A673 (cell line): ENCODE results near the gene SAMSN1. TPM values are rescaled to one million over a fixed set of nuclear protein-coding genes. Genes with fewer than 3 reads are reported as not detected.

Experiments
- BruUV-seq: library from RNA; stranded (reverse); fragments of 400-500 nt; replicated peaks from 2 replicates; lab custom pipeline; 2021; lab: Mats Ljungman, UMichigan
- CTCF ChIA-PET: fragments of 300-600 bp; sonication (Branson Sonifier 250); formaldehyde crosslinking; loops from one replicate; lab custom pipeline; 2022; ENCODE audit warnings: antibody characterized with exemption; lab: Charles Lee
- POLR2A ChIA-PET: fragments of 300-600 bp; sonication (Branson Sonifier 250); formaldehyde crosslinking; loops from one replicate; lab custom pipeline; 2022; ENCODE audit warnings: antibody characterized with exemption; ENCODE audit not compliant: low non-redundant PET; lab: Charles Lee
- DNase-seq: peaks from one replicate; pipeline ENCODE4 v3.0.0-alpha.2; 2015; ENCODE audit warnings: low spot score
- H3K27ac ChIP-seq: fragments of 200-600 bp; sonication (generic); 2 replicates; pipeline ENCODE4 v1.5.1; 2016; ENCODE audit warnings: mixed run types, low read depth, mild to moderate bottlenecking, mixed read lengths, antibody characterized with exemption, low read length; ENCODE audit not compliant: poor library complexity, severe bottlenecking
- H3K27me3 ChIP-seq: fragments of 200-600 bp; sonication (generic); replicated peaks from 2 replicates; pipeline ENCODE4 v1.6.1; 2017; ENCODE audit warnings: mixed run types, low read depth, mild to moderate bottlenecking, mixed read lengths, antibody characterized with exemption, low read length; ENCODE audit not compliant: insufficient read depth, poor library complexity
- H3K36me3 ChIP-seq: fragments of 200-600 bp; sonication (generic); 2 replicates; pipeline ENCODE4 v1.6.1; 2016; ENCODE audit warnings: mixed run types, mild to moderate bottlenecking, mixed read lengths, antibody characterized with exemption, low read length; ENCODE audit not compliant: insufficient read depth, poor library complexity, severe bottlenecking
- H3K4me1 ChIP-seq: fragments of 200-600 bp; sonication (generic); 2 replicates; pipeline ENCODE4 v1.6.1; 2017; ENCODE audit warnings: mixed run types, mild to moderate bottlenecking, mixed read lengths, antibody characterized with exemption, low read length; ENCODE audit not compliant: insufficient read depth, poor library complexity, severe bottlenecking
- H3K4me3 ChIP-seq: fragments of 200-600 bp; sonication (generic); 2 replicates; pipeline ENCODE4 v1.5.1; 2016; ENCODE audit warnings: low read depth, mixed run types, mild to moderate bottlenecking, mixed read lengths, low read length; ENCODE audit not compliant: poor library complexity, severe bottlenecking
- H3K9me3 ChIP-seq: fragments of 200-600 bp; sonication (generic); 2 replicates; pipeline ENCODE4 v1.6.1; 2016; ENCODE audit warnings: mixed run types, low read depth, mild to moderate bottlenecking, mixed read lengths, antibody characterized with exemption, low read length; ENCODE audit not compliant: poor library complexity, severe bottlenecking
- EZH2 ChIP-seq: fragments of 200-600 bp; sonication (generic); IDR thresholded peaks from 2 replicates; pipeline ENCODE4 v1.6.1; 2017; ENCODE audit warnings: borderline replicate concordance, low read depth, mild to moderate bottlenecking, mixed read lengths, antibody characterized with exemption, low read length; ENCODE audit not compliant: poor library complexity, severe bottlenecking
- intact Hi-C: fragments of 100-400 bp; cut with micrococcal nuclease; formaldehyde crosslinking; loops from one replicate; pipeline ENCODE4 v1.10.0; 2022; ENCODE audit not compliant: unreplicated experiment
- total RNA-seq: library from RNA; stranded (reverse); gene quantifications from 2 replicates; pipeline ENCODE4 v1.2.3, GENCODE V29; 2021
- TF ChIP-seq, protein P1 (sequence below): fragments of 300-800, 200-600 bp; sonication (generic); conservative IDR thresholded peaks from 2 replicates; pipeline ENCODE4 v1.5.1; 2017; ENCODE audit warnings: low read depth, mild to moderate bottlenecking, antibody characterized with exemption, low read length, moderate library complexity, mixed read lengths

SAMSN1 gene
- total RNA-seq, 1 experiment from 2014 or later = not detected

GRCh38 chr21:14591377-14591776 is 45.3 kb upstream of the SAMSN1 start:
- peaks cover 12% of the 10 kb centered on the region for H3K4me1 ChIP-seq
- POLR2A ChIA-PET = no interaction called here

DNA sequence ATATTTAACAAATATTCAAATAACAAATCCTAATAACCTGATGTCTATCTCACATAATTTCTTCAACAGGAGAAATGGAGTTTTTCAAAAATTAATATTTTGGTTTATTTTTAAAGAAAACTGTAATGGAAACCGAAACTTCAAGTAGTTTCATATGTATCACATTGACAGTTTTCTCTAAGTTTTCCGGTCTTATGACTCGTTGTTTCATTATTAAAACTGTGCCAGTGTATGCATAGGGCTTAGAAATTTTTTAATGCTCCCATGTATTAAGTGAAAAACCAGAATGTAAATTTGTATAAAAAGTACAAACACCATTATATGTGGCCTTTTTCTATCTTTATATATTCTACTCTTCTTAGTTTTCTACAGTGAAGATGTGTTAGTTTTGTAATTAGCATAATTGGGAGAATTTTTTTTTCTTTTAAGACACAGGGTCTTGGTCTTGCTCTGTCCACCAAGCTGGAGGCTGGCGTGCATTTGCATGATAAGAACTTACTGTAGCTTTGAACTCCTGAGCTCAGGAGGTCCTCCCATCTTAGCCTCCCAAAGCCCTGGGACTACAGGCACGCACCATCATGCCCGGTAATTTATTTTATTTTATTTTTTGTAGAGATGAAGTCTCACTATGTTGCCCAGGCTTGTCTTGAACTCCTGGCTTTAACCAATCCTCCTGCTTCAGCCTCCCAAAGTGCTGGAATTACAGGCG is 43.9 kb upstream of the SAMSN1 start:
- BruUV-seq = no TSS peak
- H3K27me3 ChIP-seq = no peaks in the 10 kb centered on the region
- H3K4me3 ChIP-seq = no peak overlapping the region
- no peak for DNase-seq
- H3K4me1 ChIP-seq = peaks cover under 1% of the 10 kb centered on the region
- intact Hi-C loops = no loop called here
- TF ChIP-seq, protein P1, sequence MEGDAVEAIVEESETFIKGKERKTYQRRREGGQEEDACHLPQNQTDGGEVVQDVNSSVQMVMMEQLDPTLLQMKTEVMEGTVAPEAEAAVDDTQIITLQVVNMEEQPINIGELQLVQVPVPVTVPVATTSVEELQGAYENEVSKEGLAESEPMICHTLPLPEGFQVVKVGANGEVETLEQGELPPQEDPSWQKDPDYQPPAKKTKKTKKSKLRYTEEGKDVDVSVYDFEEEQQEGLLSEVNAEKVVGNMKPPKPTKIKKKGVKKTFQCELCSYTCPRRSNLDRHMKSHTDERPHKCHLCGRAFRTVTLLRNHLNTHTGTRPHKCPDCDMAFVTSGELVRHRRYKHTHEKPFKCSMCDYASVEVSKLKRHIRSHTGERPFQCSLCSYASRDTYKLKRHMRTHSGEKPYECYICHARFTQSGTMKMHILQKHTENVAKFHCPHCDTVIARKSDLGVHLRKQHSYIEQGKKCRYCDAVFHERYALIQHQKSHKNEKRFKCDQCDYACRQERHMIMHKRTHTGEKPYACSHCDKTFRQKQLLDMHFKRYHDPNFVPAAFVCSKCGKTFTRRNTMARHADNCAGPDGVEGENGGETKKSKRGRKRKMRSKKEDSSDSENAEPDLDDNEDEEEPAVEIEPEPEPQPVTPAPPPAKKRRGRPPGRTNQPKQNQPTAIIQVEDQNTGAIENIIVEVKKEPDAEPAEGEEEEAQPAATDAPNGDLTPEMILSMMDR = no peak
- TF ChIP-seq EZH2 = no peak
- ChIA-PET POLR2A (no interaction called here), CTCF (no interaction called here)
- H3K9me3 ChIP-seq = no peaks in the 10 kb centered on the region
- no peak overlapping the region for H3K27ac ChIP-seq
- no peaks in the 10 kb centered on the region for H3K36me3 ChIP-seq

More at GRCh38 chr21:14591377-14591776, 45.3 kb upstream of the SAMSN1 start:
- no peaks in the 10 kb centered on the region for H3K36me3 ChIP-seq
- H3K27ac ChIP-seq = no peak overlapping the region
- TF ChIP-seq EZH2 = no peak
- TF ChIP-seq, protein P1 = no peak
- no peak for DNase-seq
- no TSS peak for BruUV-seq
- no peak overlapping the region for H3K4me3 ChIP-seq
- intact Hi-C loops = no loop called here
- H3K9me3 ChIP-seq = no peaks in the 10 kb centered on the region
- H3K27me3 ChIP-seq = no peaks in the 10 kb centered on the region
- CTCF ChIA-PET = no interaction called here

GRCh38 chr21:14587266-14587665 is 41.2 kb upstream of the SAMSN1 start:
- no peak for TF ChIP-seq EZH2
- TF ChIP-seq, protein P1 = no peak
- ChIA-PET CTCF (no interaction called here), POLR2A (no interaction called here)
- H3K9me3 ChIP-seq = no peaks in the 10 kb centered on the region
- intact Hi-C loops = no loop called here
- H3K4me1 ChIP-seq = no peaks in the 10 kb centered on the region
- no TSS peak for BruUV-seq
- no peaks in the 10 kb centered on the region for H3K27me3 ChIP-seq
- no peak overlapping the region for H3K27ac ChIP-seq
- no peaks in the 10 kb centered on the region for H3K36me3 ChIP-seq
- no peak for DNase-seq
- H3K4me3 ChIP-seq = no peak overlapping the region
